Measurements from ENCODE around the gene URB2. TPM values are rescaled to one million over a fixed set of nuclear protein-coding genes. Genes with fewer than 3 reads are reported as not detected.
A peak's percentile ranks its signal among the peaks of the same experiment; 100 is the strongest.
"Not testable (repeated sequence)": the region's sequence is repeated elsewhere in the genome, so short reads cannot be mapped to it uniquely, and the experiment has no call there.

URB2 gene
- total RNA-seq, 2 donors from 2014 or later = 18.6 to 20.3 TPM

DNA sequence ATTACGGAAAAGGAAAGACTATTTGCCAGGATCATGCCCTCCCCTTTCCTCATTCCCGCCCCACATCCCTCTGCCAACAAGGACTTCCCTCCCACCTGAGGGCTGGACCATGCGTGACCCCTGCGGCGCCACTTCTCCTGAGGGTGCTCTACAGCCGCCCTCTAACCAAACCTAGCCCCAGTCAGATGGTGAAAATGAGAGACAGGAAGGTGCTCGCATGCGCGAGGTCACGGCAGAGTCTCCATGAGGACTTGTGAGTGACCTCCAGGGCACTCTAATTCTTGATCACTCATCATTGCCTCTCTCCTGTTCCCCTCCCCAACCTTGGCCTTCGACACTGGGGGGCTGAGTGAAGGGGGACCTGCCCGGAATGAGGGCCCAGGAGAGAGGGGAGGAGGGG, 32.2 kb upstream of the URB2 start:
- Mint-ChIP-seq H3K4me1 (no peaks in the 10 kb centered on the region), H3K4me3 (no peak overlapping the region), H3K27ac (peak overlapping the region; percentile 33), H3K36me3 (ENCODE audit: low read depth) (peaks cover 20% of the 10 kb centered on the region), H3K9me3 (no peaks in the 10 kb centered on the region), H3K27me3 (ENCODE audit: insufficient read depth) (no peaks in the 10 kb centered on the region)
- no peak overlapping the region for H3K4me3 ChIP-seq (ENCODE audit: low read length)
- H3K27ac ChIP-seq (ENCODE audit: low read depth, low read length) = no peak overlapping the region
- H3K27me3 ChIP-seq (ENCODE audit: control insufficient read depth, insufficient read depth, low read length, poor library complexity, severe bottlenecking) = no peaks in the 10 kb centered on the region
- H3K9me3 ChIP-seq (ENCODE audit: control insufficient read depth, low read length) = no peaks in the 10 kb centered on the region
- DNase-seq = no peak
- H3K9ac ChIP-seq (ENCODE audit: extremely low read depth, low read length, poor library complexity, severe bottlenecking) = no peak overlapping the region
- H3K36me3 ChIP-seq (ENCODE audit: control insufficient read depth, insufficient read depth, low read length) = peaks cover 19% of the 10 kb centered on the region
- H3K4me1 ChIP-seq (ENCODE audit: control insufficient read depth, insufficient read depth, low read length) = no peaks in the 10 kb centered on the region
- 93 to 100% methylated on average over 3 to 12 of the region's 12 CpGs for WGBS, 2 experiments (ENCODE audit: insufficient coverage in 1 of 2, insufficient read length in 1 of 2)
- TF ChIP-seq, protein P1, sequence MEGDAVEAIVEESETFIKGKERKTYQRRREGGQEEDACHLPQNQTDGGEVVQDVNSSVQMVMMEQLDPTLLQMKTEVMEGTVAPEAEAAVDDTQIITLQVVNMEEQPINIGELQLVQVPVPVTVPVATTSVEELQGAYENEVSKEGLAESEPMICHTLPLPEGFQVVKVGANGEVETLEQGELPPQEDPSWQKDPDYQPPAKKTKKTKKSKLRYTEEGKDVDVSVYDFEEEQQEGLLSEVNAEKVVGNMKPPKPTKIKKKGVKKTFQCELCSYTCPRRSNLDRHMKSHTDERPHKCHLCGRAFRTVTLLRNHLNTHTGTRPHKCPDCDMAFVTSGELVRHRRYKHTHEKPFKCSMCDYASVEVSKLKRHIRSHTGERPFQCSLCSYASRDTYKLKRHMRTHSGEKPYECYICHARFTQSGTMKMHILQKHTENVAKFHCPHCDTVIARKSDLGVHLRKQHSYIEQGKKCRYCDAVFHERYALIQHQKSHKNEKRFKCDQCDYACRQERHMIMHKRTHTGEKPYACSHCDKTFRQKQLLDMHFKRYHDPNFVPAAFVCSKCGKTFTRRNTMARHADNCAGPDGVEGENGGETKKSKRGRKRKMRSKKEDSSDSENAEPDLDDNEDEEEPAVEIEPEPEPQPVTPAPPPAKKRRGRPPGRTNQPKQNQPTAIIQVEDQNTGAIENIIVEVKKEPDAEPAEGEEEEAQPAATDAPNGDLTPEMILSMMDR (conservative IDR thresholded peaks at IDR 0.05) = no peak

GRCh38 chr1:229594227-229595008, 31.6 kb upstream of the URB2 start:
- Mint-ChIP-seq H3K27ac (no peak overlapping the region), H3K9me3 (no peaks in the 10 kb centered on the region), H3K27me3 (ENCODE audit: insufficient read depth) (no peaks in the 10 kb centered on the region), H3K36me3 (ENCODE audit: low read depth) (peaks cover 24% of the 10 kb centered on the region), H3K4me3 (no peak overlapping the region), H3K4me1 (no peaks in the 10 kb centered on the region)
- H3K9me3 ChIP-seq (ENCODE audit: control insufficient read depth, low read length) = no peaks in the 10 kb centered on the region
- H3K27ac ChIP-seq (ENCODE audit: low read depth, low read length) = no peak overlapping the region
- no peaks in the 10 kb centered on the region for H3K27me3 ChIP-seq (ENCODE audit: control insufficient read depth, insufficient read depth, low read length, poor library complexity, severe bottlenecking)
- no peak for DNase-seq
- no peaks in the 10 kb centered on the region for H3K4me1 ChIP-seq (ENCODE audit: control insufficient read depth, insufficient read depth, low read length)
- 94 to 98% methylated on average over 34 of the region's 34 CpGs for WGBS, 2 experiments (ENCODE audit: insufficient coverage in 1 of 2, insufficient read length in 1 of 2)
- no peak overlapping the region for H3K4me3 ChIP-seq (ENCODE audit: low read length)
- H3K36me3 ChIP-seq (ENCODE audit: control insufficient read depth, insufficient read depth, low read length) = peaks cover 26% of the 10 kb centered on the region
- TF ChIP-seq, protein P1 (conservative IDR thresholded peaks at IDR 0.05) = no peak
- no peak overlapping the region for H3K9ac ChIP-seq (ENCODE audit: extremely low read depth, low read length, poor library complexity, severe bottlenecking)

DNA sequence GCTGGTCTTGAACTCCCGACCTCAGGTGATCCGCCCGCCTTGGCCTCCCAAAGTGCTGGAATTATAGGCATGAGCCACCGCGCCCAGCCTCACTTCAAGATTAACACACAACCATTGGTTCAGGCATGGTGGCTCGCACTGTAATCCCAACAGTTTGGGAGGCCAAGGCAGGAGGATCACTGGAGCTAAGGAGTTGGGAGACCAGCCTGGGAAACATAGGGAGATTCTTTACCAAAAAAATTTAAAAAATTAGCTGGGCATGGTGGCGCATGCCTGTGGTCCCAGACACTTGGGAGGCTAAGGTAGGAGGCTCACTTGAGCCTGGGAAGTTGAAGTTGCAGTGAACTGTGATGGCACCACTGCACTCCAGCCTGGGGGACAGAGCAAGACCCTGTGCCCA, 30.2 kb upstream of the URB2 start:
- WGBS, 2 experiments (ENCODE audit: insufficient coverage in 1 of 2, insufficient read length in 1 of 2) = 91 to 100% methylated on average over 3 to 7 of the region's 7 CpGs
- not testable (repeated sequence) for H3K27ac Mint-ChIP-seq; H3K27me3 ChIP-seq (ENCODE audit: control insufficient read depth, insufficient read depth, low read length, poor library complexity, severe bottlenecking)

More for the DNA sequence above, 30.2 kb upstream of the URB2 start:
- H3K4me3 ChIP-seq (ENCODE audit: low read length); H3K4me3 Mint-ChIP-seq; H3K27ac ChIP-seq (ENCODE audit: low read depth, low read length); H3K9ac ChIP-seq (ENCODE audit: extremely low read depth, low read length, poor library complexity, severe bottlenecking); H3K4me1 Mint-ChIP-seq; H3K27me3 Mint-ChIP-seq (ENCODE audit: insufficient read depth); H3K4me1 ChIP-seq (ENCODE audit: control insufficient read depth, insufficient read depth, low read length); H3K9me3 Mint-ChIP-seq; DNase-seq; H3K9me3 ChIP-seq (ENCODE audit: control insufficient read depth, low read length): not testable (repeated sequence)
- peaks cover 40% of the 10 kb centered on the region for H3K36me3 ChIP-seq (ENCODE audit: control insufficient read depth, insufficient read depth, low read length)
- peaks cover 33% of the 10 kb centered on the region for H3K36me3 Mint-ChIP-seq (ENCODE audit: low read depth)

Data from endodermal cell (in vitro differentiated cells).